ENCODE data around the gene RBM15. TPM values are rescaled to one million over a fixed set of nuclear protein-coding genes. Genes with fewer than 3 reads are reported as not detected.

The RBM15 gene
- total and polyA plus RNA-seq, 4 experiments from 2014 or later, result 6.8 to 51.4 (median 29.3) TPM

DNA sequence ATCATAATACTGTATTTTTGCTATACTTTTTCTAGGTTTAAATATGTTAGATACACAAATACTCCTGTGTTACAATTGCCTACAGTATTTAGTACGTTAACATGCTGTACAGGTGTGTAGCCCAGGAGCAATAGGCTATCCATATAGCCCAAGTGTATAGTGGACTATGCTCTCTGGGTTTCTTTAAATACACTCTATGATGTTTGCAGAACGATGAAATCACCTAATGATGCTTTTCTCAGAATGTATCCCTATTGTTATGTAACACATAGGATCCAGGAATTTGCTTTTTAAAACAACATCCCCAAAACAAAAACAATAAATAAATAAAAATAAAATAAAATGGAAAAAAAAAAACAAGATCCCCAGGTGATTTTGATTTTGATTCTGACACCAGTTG, 18.1 kb upstream of the RBM15 start:
- no peaks in the 10 kb centered on the region for H3K36me3 Mint-ChIP-seq
- no peak overlapping the region for H3K27ac ChIP-seq (ENCODE audit: low read depth, low read length)
- no peaks in the 10 kb centered on the region for H3K27me3 ChIP-seq (ENCODE audit: insufficient read depth, low read length)
- intact Hi-C loops (cut with micrococcal nuclease), result no loop called here
- no peak overlapping the region for H3K4me3 ChIP-seq (ENCODE audit: low read length in 2 of 2)
- CTCF ChIA-PET (ENCODE audit: partially characterized antibody), result interaction anchor here (1.1 to 2.5 kb wide), 3 partner anchors 118 to 139 kb away, joined by 4 to 6 read pairs (median 5); no protein-coding TSS in a partner anchor
- no peaks in the 10 kb centered on the region for H3K4me1 Mint-ChIP-seq
- H3K27me3 Mint-ChIP-seq, result no peaks in the 10 kb centered on the region
- H3K4me1 ChIP-seq (ENCODE audit: insufficient read depth, low read length), result no peaks in the 10 kb centered on the region
- H3K9me3 Mint-ChIP-seq, result no peaks in the 10 kb centered on the region
- H3K27ac Mint-ChIP-seq, result no peak overlapping the region
- H3K9me3 ChIP-seq (ENCODE audit: control insufficient read depth in 1 of 2, low read length in 2 of 2), result no peaks in the 10 kb centered on the region
- no peak for DNase-seq
- no peaks in the 10 kb centered on the region for H3K36me3 ChIP-seq (ENCODE audit: insufficient read depth, low read length)
- no peak overlapping the region for H3K4me3 Mint-ChIP-seq
- POLR2A ChIA-PET (ENCODE audit: partially characterized antibody), result no interaction called here

DNA sequence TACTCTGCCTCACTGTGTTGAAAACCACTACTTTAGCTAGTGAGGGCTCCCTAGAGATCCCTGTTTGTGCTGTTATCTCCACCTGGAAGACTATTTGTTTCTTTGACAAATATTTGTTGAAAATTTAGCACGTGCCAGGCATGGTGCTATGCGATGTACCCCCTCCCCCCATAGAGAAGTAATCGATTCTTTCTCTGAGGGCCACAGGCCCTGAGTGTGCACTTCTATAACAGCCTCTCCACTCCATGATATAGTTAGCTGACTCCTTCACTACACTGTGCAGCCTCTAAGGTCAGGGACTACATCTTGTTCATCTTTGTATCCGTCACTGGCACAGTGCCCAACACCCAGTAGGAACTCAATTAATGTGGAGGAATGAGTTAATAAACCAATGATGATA, 17.3 kb upstream of the RBM15 start:
- no peaks in the 10 kb centered on the region for H3K36me3 Mint-ChIP-seq
- no peak overlapping the region for H3K27ac Mint-ChIP-seq
- Histone ChIP-seq H3K4me3 (ENCODE audit: low read length in 2 of 2) (no peak overlapping the region), H3K27me3 (ENCODE audit: insufficient read depth, low read length) (no peaks in the 10 kb centered on the region), H3K27ac (ENCODE audit: low read depth, low read length) (no peak overlapping the region), H3K4me1 (ENCODE audit: insufficient read depth, low read length) (no peaks in the 10 kb centered on the region), H3K9me3 (ENCODE audit: control insufficient read depth in 1 of 2, low read length in 2 of 2) (no peaks in the 10 kb centered on the region), H3K36me3 (ENCODE audit: insufficient read depth, low read length) (no peaks in the 10 kb centered on the region)
- no peaks in the 10 kb centered on the region for H3K4me1 Mint-ChIP-seq
- no peaks in the 10 kb centered on the region for H3K9me3 Mint-ChIP-seq
- intact Hi-C loops (cut with micrococcal nuclease), result no loop called here
- H3K4me3 Mint-ChIP-seq, result no peak overlapping the region
- DNase-seq, result no peak
- ChIA-PET POLR2A (ENCODE audit: partially characterized antibody) (interaction anchor here (1.0 kb wide), 1 partner anchor 118 kb away, joined by 3 read pairs; no protein-coding TSS in a partner anchor), CTCF (ENCODE audit: partially characterized antibody) (interaction anchor here (1.1 to 2.5 kb wide), 3 partner anchors 16 to 138 kb away, joined by 3 to 6 read pairs (median 5); no protein-coding TSS in a partner anchor)
- no peaks in the 10 kb centered on the region for H3K27me3 Mint-ChIP-seq

DNA sequence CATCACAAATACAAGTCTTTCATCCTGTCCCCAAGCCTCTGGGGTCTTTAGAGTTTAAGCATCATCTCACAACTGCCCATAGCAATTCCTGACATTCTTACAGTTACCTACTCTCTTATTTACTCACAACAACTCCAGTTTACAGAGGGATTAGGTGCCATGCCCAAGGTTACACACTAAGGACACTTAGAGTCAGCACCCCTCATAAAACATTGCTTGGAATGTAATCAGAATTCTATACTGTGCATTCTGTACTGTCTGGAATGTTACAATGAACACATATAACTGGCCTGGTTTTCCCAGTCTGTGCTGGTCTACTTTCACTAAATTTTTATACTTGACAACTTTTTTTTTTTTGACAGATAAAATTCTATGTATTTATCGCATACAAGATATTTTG, 14.5 kb upstream of the RBM15 start:
- Mint-ChIP-seq H3K27ac (no peak overlapping the region), H3K36me3 (no peaks in the 10 kb centered on the region), H3K9me3 (no peaks in the 10 kb centered on the region), H3K4me1 (no peaks in the 10 kb centered on the region), H3K4me3 (no peak overlapping the region), H3K27me3 (no peaks in the 10 kb centered on the region)
- Histone ChIP-seq H3K4me1 (ENCODE audit: insufficient read depth, low read length) (no peaks in the 10 kb centered on the region), H3K36me3 (ENCODE audit: insufficient read depth, low read length) (no peaks in the 10 kb centered on the region), H3K27me3 (ENCODE audit: insufficient read depth, low read length) (no peaks in the 10 kb centered on the region), H3K27ac (ENCODE audit: low read depth, low read length) (no peak overlapping the region), H3K4me3 (ENCODE audit: low read length in 2 of 2) (no peak overlapping the region), H3K9me3 (ENCODE audit: control insufficient read depth in 1 of 2, low read length in 2 of 2) (no peaks in the 10 kb centered on the region)
- ChIA-PET CTCF (ENCODE audit: partially characterized antibody) (interaction anchor here (1.0 to 2.0 kb wide), 2 partner anchors 12 to 128 kb away, joined by 3 to 7 read pairs; no protein-coding TSS in a partner anchor), POLR2A (ENCODE audit: partially characterized antibody) (no interaction called here)
- DNase-seq, result no peak
- intact Hi-C loops (cut with micrococcal nuclease), result no loop called here

DNA sequence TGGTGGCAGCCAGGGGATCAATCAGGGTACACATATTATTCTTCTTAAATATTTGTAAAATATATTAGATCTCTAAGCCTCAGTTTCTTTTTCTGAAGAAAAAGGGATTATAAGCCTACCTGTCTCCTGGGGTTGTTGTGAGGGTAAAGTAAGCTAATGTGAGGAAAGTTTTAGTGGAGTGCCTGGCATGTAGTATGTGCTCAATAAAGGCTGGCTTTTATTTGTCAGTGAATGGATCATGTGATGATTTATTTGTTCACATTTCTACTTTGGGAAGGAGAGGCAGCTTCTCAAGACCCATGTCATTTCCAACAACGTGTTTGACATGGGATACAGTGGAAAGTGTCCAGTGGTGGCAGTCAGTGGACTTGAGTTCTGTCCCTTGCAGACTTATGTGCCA, 12.4 kb upstream of the RBM15 start:
- H3K27ac ChIP-seq (ENCODE audit: low read depth, low read length), result no peak overlapping the region
- peaks cover 0 to 4% of the 10 kb centered on the region in 2 donors for H3K36me3 Mint-ChIP-seq
- no peaks in the 10 kb centered on the region for H3K4me1 ChIP-seq (ENCODE audit: insufficient read depth, low read length)
- DNase-seq, result no peak
- no peaks in the 10 kb centered on the region for H3K9me3 ChIP-seq (ENCODE audit: control insufficient read depth in 1 of 2, low read length in 2 of 2)
- H3K27me3 Mint-ChIP-seq, result no peaks in the 10 kb centered on the region
- ChIA-PET CTCF (ENCODE audit: partially characterized antibody) (interaction anchor here (1.3 kb wide), 2 partner anchors 10 to 133 kb away, joined by 3 to 5 read pairs; no protein-coding TSS in a partner anchor), POLR2A (ENCODE audit: partially characterized antibody) (no interaction called here)
- no peaks in the 10 kb centered on the region for H3K27me3 ChIP-seq (ENCODE audit: insufficient read depth, low read length)
- no peaks in the 10 kb centered on the region for H3K4me1 Mint-ChIP-seq
- no peak overlapping the region for H3K4me3 ChIP-seq (ENCODE audit: low read length in 2 of 2)
- no peaks in the 10 kb centered on the region for H3K36me3 ChIP-seq (ENCODE audit: insufficient read depth, low read length)
- no peak overlapping the region for H3K27ac Mint-ChIP-seq
- no peak overlapping the region for H3K4me3 Mint-ChIP-seq
- H3K9me3 Mint-ChIP-seq, result no peaks in the 10 kb centered on the region
- intact Hi-C loops (cut with micrococcal nuclease), result no loop called here

DNA sequence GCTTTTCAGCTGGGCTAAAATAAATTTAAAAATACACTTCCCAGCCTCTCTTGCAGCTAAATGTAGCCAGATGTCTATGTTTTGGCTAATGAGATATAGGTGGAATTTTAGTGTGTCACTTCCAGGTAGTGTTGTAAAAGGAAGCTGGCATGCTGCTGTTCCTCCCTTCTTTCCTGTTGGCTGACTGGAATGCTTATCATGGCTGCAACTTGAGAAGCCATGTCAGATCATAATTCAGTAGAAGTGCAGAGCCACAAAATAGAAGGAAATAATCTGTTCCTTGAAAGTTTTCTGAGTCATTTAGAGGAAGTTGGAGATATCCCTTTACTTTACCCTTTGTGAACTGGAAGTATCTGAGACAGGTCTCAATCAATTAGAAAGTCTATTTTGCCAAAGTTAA, 10.9 kb upstream of the RBM15 start:
- CTCF ChIA-PET (ENCODE audit: partially characterized antibody), result interaction anchor here (1.2 to 1.3 kb wide), 2 partner anchors 16 to 83 kb away, joined by 4 read pairs; no protein-coding TSS in a partner anchor
- Mint-ChIP-seq H3K27ac (no peak overlapping the region), H3K27me3 (no peaks in the 10 kb centered on the region), H3K9me3 (peaks cover 0 to under 1% (median 0%) of the 10 kb centered on the region in 8 donors), H3K36me3 (peaks cover 0 to 4% of the 10 kb centered on the region in 2 donors), H3K4me3 (no peak overlapping the region), H3K4me1 (no peaks in the 10 kb centered on the region)
- intact Hi-C loops (cut with micrococcal nuclease), result no loop called here
- no peak overlapping the region for H3K27ac ChIP-seq (ENCODE audit: low read depth, low read length)
- H3K4me3 ChIP-seq (ENCODE audit: low read length in 2 of 2), result no peak overlapping the region
- no peaks in the 10 kb centered on the region for H3K4me1 ChIP-seq (ENCODE audit: insufficient read depth, low read length)
- POLR2A ChIA-PET (ENCODE audit: partially characterized antibody), result no interaction called here
- no peaks in the 10 kb centered on the region for H3K27me3 ChIP-seq (ENCODE audit: insufficient read depth, low read length)
- no peaks in the 10 kb centered on the region for H3K9me3 ChIP-seq (ENCODE audit: control insufficient read depth in 1 of 2, low read length in 2 of 2)
- no peaks in the 10 kb centered on the region for H3K36me3 ChIP-seq (ENCODE audit: insufficient read depth, low read length)
- no peak for DNase-seq

DNA sequence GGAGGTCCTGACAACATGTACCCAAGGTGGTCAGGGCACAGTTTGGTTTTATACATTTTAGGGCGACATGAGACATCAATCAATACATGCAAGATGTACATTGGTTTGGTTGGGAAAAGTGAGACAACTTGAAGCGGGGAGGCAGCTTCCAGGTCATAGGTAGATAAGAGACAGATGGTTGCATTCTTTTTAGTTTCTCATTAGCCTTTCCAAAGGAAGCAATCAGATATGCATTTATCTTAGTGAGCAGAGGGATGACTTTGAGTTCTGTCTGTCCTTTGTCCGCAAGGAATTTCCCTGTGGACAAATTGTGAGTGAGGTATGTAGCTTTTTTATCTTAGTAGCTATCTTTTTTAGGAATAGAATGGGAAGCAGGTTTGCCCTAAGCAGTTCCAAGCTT, 10.5 kb upstream of the RBM15 start:
- Mint-ChIP-seq H3K4me3 (no peak overlapping the region), H3K9me3 (peaks cover 0 to 2% (median 0%) of the 10 kb centered on the region in 8 donors), H3K27me3 (no peaks in the 10 kb centered on the region), H3K27ac (no peak overlapping the region), H3K4me1 (no peaks in the 10 kb centered on the region), H3K36me3 (peaks cover 0 to 4% of the 10 kb centered on the region in 2 donors)
- CTCF ChIA-PET (ENCODE audit: partially characterized antibody), result interaction anchor here (1.2 to 1.3 kb wide), 2 partner anchors 16 to 83 kb away, joined by 4 read pairs; no protein-coding TSS in a partner anchor
- DNase-seq, result no peak
- no peak overlapping the region for H3K27ac ChIP-seq (ENCODE audit: low read depth, low read length)
- intact Hi-C loops (cut with micrococcal nuclease), result no loop called here
- POLR2A ChIA-PET (ENCODE audit: partially characterized antibody), result no interaction called here
- H3K9me3 ChIP-seq (ENCODE audit: control insufficient read depth in 1 of 2, low read length in 2 of 2), result no peaks in the 10 kb centered on the region
- no peak overlapping the region for H3K4me3 ChIP-seq (ENCODE audit: low read length in 2 of 2)
- H3K4me1 ChIP-seq (ENCODE audit: insufficient read depth, low read length), result no peaks in the 10 kb centered on the region
- H3K27me3 ChIP-seq (ENCODE audit: insufficient read depth, low read length), result no peaks in the 10 kb centered on the region
- no peaks in the 10 kb centered on the region for H3K36me3 ChIP-seq (ENCODE audit: insufficient read depth, low read length)

DNA sequence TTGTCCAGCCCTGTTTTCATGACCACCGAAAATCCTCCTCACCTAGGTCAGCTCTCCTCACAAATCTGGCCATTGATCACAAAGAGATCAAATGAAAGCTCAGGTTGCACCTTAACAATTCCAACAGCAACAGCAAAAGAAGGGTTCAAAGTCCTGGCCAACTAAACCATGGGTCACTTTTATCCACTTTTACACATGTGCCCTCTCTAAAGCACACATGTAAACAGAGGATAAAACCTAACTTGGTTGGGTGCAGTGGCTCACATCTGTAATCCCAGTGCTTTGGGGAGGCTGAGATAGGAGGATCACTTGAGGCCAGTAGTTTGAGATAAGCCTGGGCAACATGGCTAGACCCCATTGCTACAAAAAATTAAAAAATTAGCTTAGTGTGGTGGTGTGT, 3.9 kb upstream of the RBM15 start:
- H3K9me3 ChIP-seq (ENCODE audit: control insufficient read depth in 1 of 2, low read length in 2 of 2), result no peaks in the 10 kb centered on the region
- intact Hi-C loops (cut with micrococcal nuclease), result loop anchor here (5.0 kb wide), 5 partner anchors 127 to 867 kb away; partner anchors contain the start of genes DENND2D, KCNA3 and LRIF1

More for the DNA sequence above, 3.9 kb upstream of the RBM15 start:
- no peak for DNase-seq
- ChIA-PET CTCF (ENCODE audit: partially characterized antibody) (interaction anchor here (1.2 to 10.5 kb wide), 7 partner anchors 18 to 133 kb away, joined by 3 to 127 read pairs (median 7); partner anchors contain the start of gene KCNC4), POLR2A (ENCODE audit: partially characterized antibody) (interaction anchor here (1.0 to 8.9 kb wide), 2 partner anchors 73 to 126 kb away, joined by 4 to 169 read pairs; partner anchors contain the start of gene KCNC4)
- Mint-ChIP-seq H3K4me1 (peaks cover 2 to 26% (median 19%) of the 10 kb centered on the region in 4 donors), H3K36me3 (peaks cover 0 to 9% of the 10 kb centered on the region in 2 donors), H3K9me3 (peaks cover 0 to 4% (median 0%) of the 10 kb centered on the region in 8 donors), H3K27me3 (no peaks in the 10 kb centered on the region), H3K4me3 (no peak overlapping the region), H3K27ac (peak overlapping the region in 3 of 7 donors; percentile 7 to 48 (median 24))
- H3K4me3 ChIP-seq (ENCODE audit: low read length in 2 of 2), result no peak overlapping the region
- no peaks in the 10 kb centered on the region for H3K27me3 ChIP-seq (ENCODE audit: insufficient read depth, low read length)
- no peaks in the 10 kb centered on the region for H3K36me3 ChIP-seq (ENCODE audit: insufficient read depth, low read length)
- no peak overlapping the region for H3K27ac ChIP-seq (ENCODE audit: low read depth, low read length)
- H3K4me1 ChIP-seq (ENCODE audit: insufficient read depth, low read length), result peaks cover 19% of the 10 kb centered on the region
